Stimulated activated CD4-positive, alpha-beta T cell treated with anti-CD3 and anti-CD28 coated beads, Interleukin-2, amount 100 ng/mL, for 48 hours (primary cell): ENCODE data around the gene RMI2.
"Not testable (repeated sequence)": the region's sequence is repeated elsewhere in the genome, so short reads cannot be mapped to it uniquely, and the experiment has no call there.

Experiments
- DNase-seq, 2 donors: peaks; one replicate each; pipeline ENCODE4 v3.0.0-alpha.2; 2020

The RMI2 gene

DNA sequence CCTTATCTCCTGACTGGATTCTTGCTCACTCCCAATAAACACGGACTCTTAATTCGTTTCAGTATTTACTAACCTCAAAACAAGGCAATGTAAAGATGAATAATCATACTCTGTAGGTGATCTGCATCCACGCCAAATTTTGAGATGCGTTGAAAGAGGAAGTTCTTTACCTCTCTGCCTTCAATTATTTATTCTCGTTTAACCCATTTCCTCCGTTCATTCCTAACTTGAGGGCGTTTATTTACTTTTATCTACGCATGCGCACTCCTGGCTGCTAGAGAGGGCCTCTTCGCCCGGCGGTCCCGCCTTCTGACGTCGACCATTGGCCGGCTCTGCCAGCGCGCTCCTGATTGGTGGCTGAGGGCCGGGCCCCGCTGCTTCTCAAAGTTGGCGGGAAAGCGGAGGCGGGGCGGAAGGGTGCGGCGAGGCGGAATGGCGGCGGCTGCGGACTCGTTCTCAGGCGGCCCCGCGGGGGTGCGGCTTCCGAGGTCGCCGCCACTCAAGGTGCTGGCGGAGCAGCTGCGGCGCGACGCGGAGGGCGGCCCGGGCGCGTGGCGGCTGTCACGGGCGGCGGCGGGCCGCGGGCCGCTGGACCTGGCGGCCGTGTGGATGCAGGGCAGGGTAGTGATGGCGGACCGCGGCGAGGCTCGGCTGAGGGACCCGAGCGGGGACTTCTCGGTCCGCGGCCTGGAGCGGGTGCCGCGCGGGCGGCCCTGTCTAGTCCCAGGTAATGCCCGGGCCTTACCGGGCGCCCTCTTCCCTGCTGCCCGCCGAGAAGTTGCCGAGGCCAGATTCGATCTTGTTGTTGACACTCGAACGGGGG is at the start of gene RMI2:
Gene RMI2 (plus strand): TSS at position 420 of the 823 bp plus-strand sequence. CDS start 13 bp downstream, at position 433.
- DNase-seq: peak; percentile 96 to 97

DNA sequence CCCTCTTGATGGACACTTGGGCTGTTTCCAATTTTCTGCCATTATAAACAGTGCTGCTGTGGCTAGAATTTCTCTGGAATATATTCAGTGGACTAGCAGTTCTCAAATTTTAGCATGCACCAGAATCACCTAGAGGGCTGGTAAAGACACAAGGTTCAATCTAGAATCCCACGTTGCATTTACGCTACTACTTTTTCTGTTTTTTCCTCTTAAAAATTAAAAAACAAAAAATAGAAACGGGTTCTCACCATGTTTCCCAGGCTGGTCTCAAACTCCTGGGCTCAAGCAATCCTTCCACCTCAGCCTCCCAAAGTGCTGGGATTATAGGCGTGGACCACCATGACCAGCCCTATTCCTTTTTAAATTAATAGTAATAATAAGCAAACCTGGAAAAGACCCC is 49.6 kb upstream of the RMI2 start:
- no peak for DNase-seq

DNA sequence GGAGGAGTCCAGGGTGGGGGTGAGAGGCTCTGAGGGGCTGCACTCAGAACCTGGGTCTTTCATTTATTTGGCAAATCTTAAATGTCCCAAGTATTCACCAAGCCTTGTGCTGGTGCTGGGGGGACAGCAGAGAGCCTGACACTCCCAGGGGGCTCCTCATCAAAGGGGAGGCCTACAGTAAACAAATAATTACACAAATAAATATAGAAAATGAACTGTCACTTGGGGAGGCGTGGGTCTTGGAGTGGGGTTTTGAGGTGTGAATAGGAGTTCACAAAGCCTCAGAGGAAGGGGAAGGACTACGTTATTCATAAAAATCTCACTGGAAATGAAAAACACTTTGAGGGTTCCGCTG is 48.9 kb upstream of the RMI2 start:
- no peak for DNase-seq

DNA sequence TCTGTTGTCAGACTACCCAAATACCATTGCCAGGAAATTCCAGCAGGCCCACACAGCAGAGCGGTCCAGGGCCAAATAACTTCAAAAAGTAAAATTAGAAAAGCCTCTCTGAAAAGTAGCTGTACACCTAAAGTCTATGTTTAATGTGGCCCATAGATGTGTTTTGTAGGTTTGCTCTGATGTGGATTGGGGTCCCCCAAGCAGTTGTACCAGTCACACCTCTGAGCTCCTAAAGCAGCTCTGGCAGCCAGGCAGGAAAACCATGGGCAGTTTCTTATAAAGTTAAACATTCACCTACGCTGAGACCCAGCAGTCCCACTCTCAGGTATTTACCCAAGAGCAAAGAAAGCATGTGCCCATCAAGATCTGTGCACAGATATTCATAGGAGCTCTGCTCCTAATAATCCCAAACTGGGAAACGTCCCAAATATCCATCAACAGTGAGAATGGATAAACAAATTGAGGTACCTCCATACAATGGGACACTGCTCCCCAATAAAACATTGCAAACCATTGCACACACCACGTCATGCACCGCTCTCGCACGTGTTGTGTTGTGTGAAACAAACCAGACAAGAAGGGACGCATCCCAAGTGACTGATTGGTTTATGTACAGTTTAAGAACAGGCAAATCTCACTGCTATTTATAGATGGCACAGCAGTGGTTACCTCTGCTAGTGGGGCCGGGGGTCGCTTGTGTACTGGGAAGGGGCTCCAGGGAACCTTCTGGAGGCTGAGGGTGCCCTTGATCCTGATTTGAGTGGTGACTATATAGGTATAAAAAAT is 48.4 kb upstream of the RMI2 start:
- DNase-seq: no peak

DNA sequence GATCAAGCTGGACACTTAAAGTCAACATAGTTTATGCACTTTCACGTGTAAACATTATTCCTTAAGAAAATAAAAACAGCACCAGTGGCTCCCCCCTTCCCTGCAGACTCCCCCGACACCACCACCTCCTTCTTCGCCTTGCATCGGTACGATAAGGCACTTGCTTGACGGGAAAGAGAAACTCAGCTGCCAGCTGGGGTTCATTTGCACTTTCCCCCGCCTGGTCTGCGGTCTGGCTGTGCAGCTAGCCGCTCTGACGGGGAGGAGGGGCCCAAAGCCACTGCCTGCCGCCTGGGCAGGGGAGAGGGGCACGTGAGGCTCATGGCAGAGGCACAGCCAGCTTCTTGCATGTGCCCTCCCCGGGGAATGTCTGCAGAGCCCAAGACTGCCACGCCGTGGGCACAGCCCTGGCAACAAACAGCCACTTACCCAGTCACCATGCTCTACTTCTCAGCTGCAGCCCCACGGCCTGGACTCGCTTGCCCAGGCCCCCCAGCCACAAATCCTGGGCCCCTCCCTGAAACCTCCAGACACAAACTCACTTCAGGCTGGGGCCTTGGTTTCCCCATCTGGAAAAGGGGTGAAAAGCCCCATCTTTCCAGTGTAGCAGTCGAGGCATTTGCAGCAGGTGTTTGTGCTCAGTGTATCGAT is 47.6 kb upstream of the RMI2 start:
- DNase-seq: peak; percentile 44 to 57

DNA sequence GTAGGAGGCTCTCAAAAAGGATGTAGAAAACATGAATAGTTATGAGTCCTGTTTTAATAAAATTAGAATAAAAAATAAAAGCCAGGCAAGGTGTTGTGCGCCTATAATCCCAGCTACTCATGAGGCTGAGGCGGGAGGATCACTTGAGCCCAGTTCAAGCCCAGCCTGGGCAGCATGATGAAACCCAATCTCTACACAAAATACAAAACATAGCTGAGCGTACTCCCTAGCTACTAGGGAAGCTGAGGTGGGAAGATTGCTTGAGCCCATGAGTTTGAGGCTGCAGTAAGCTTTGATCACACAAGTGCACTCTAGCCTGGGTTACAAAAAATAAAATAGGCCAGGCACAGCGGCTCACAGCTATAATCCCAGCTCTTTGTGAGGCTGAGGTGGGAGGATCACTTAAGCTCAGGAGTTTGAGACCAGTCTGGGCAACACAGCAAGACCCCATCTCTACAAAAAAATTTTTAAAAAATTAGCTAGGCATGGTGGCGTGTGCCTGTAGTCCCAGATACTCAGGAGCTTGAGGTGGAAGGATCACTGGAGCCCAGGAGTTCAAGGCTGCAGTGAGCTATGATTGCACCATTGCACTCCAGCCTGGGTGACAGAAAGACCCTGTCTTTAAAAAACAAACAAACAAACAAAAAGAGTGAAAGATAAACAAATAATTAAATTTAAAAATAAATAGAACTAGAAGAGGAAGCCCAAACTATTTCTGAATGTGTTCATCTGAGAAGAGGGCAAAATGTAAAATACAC is 46.9 kb upstream of the RMI2 start:
- no peak for DNase-seq

DNA sequence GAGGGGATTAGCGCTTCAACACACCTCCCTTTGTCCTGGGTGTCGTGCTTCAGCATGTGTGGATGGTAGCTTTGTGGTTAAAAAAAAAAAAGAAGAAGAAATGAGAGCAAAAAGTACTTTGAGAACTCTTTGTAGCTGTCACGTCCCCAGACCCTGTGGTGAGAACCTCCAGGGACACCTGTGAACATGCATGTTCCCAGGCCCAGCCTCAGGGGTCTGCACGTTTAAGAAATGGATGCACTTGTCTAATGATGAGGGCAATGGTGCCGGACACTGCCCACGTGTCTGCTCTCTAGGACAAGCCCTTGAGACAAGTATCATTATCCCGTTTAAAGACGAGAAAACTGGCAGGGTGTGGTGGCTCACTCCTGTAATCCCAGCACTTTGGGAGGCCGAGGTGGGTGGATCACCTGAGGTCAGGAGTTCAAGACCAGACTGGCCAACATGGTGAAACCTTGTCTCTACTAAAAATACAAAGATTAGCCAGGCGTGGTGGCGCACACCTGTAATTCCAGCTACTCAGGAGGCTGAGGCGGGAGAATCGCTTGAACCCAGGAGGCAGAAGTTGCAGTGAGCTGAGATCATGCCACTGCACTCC is 46.2 kb upstream of the RMI2 start:
- DNase-seq: not testable (repeated sequence)

DNA sequence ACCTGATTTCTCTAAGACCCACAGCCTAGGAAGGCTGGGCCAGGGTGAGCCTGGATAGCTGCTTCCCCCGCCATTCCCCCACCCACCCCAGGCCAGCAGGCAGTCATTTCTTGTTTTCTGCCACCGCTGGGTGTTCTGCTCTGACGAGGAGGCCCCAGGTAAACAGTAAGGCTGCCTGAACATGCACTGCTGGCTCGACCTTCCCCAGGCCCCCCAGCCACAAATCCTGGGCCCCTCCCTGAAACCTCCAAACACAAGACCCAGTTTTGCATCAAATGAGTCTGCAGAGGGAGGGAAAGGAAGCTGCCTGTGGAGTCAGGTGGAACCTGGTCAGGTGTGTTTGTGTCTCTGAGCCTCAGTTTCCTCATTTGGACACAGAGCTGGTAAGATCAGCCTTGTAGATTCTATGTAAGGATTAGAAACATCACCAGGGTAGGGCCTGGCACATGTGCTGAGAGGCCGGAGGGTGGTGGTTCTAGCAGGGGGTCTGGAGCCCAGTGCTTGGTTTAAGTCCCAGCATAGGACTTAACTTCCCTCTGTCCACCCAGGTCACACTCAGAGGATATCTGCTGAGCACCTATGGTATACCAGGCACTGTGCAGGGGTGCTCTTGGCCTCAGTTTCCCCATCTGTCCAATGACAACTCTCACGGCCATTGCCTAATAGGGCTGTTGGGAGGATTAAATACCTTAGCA is 45.2 kb upstream of the RMI2 start:
- DNase-seq: no peak

DNA sequence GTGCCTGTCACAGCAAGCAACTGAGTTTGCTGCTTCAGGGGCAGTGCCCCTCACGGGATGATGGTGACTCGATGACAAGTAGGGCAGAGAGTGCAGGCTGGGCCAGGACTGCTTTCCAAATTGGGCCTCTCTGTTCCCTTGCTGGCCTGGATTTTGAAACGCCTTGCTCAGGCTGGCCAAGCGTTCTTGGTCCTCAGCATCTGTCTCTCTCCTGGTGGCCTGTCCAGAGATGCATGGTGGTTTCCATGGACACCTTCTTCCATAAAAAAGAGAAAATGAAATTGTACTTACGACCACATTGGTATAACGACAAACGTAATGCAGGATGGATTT is 44.7 kb upstream of the RMI2 start:
- DNase-seq: no peak

DNA sequence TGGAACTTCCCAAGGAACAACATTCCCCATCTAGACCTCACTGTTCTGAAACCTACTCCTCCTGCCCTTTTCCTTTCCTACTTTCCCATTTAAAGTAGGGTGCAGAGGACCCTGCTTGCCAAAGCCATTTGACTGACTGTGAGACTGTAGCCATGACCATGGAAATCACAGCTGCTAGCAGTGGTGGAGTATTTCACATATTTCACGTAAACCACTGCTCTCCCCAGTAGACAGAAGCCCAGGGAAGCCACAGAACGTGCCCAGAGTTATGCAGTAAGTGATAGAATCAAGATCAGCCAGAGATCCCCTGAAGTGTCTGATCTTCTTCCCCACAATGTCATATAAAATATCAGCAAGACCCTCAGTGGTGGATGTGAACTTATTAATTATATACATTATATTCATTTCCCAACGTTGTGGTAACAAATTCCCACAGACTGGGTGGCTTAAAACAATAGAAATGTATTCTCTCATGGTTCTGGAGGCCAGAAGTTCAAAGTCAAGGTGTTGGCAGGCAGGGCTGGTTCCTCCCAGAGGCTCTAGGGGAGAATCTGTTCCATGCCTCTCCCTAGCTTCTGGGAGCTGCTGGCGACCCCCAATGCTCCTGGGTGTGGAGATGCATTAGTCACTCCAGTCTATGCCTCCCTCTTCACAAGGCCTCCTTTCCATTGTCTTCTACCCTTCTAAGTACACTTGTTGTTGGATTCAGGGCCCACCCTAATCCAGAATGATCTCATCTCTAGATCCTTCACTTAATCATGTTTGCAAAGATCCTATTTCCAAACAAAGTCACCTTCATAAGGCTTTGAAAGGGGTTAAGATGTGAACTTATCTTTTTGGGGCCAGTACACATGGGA is 43.4 kb upstream of the RMI2 start:
- DNase-seq: no peak

DNA sequence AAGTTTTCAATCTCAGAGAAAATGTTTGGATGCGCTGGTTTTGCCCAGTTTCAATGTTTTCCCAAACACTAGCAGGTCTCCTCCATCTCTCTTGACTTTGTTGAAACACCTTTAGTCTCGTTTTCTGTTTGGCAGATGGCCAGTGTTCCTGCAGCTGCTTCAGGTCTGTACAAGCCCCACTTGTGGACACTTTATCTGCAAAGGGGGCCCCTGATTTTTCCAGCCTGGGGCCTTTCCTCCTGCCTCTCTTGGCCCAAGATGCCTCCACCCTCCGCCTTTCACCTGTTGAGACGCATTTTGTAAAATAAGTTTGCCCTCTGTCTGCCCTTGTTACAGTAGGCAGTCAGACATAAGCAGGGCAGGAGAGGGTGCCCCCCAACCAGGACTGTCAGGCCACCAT is 42.3 kb upstream of the RMI2 start:
- no peak for DNase-seq

DNA sequence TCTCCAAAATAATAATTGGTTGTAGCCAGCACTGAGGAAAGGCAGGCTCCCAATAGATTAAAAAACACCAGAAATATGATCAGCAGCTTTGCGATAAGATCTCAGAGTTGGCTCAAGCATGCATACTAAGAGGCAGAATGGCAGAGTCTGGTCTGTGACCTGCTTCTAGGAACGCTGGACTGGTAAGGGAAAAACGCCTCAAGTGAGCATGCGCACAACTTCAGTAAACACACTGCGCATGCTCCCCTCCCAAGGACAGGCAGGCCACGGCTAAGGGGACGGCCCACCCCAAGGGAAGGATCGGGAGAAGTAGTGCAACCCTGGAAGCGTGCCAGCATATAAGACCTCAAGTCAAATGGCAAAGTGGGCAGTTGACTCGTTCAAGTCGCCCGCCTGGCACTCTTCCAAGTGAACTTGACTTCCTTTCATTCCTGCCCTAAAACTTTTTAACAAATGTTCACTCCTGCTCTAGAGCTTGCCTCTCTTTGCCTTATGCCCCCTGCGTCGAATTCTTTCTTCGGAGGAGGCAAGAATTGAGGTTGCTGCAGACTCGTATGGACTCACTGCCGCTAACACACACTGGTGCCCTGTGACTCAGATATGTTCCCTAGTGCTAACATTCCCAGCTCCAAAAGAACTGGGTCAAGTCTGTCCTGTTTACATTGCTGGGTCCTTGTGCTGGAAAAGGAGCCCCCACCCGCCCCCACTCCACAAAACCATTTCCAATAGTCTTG is 41.7 kb upstream of the RMI2 start:
- no peak for DNase-seq

DNA sequence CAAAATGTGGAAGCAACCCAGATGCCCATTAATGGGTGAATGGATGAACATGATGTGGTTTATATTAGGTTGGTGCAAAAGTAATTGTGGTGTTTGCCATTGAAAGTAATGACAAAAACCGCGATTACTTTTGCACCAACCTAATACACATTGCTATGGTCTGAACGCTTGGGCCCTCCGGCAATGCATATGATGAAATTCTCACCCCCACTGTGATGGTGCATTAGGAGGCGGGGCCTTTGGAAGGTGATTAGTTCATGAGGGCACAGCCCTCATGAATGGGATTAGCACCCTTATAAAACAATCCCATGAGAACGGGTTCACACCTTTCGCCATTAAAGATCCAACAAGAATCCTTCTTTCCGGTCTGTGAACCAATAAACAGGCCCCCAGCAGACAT is 38.9 kb upstream of the RMI2 start:
- no peak for DNase-seq

DNA sequence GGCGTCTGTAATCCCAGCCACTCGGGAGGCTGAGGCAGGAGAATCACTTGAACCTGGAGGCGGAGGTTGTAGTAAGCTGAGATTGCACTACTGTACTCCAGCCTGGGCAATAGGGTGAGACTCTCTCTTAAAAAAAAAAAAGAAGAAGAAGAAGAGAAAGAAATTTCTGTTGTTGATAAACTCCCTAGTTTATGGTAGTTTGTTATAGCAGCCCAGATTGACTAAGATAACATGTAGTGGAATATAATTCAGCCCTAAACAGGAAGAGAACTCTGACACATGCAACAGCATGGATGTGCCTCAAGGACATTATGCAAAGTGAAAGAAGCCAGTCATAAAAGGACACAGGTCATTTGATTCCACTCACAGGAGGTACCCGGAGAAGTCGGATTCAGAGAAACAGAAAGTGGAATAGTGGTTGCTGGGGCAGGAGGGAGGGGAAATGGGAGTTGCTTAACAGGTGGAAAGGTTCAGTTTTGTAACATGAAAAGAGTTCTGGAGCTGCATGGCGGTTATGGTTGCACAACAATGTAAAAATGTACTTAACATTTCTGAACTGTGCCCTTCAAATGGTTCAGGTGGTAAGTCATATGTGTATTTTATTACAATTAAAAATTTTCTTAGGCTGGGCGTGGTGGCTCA is 38.1 kb upstream of the RMI2 start:
- no peak for DNase-seq

DNA sequence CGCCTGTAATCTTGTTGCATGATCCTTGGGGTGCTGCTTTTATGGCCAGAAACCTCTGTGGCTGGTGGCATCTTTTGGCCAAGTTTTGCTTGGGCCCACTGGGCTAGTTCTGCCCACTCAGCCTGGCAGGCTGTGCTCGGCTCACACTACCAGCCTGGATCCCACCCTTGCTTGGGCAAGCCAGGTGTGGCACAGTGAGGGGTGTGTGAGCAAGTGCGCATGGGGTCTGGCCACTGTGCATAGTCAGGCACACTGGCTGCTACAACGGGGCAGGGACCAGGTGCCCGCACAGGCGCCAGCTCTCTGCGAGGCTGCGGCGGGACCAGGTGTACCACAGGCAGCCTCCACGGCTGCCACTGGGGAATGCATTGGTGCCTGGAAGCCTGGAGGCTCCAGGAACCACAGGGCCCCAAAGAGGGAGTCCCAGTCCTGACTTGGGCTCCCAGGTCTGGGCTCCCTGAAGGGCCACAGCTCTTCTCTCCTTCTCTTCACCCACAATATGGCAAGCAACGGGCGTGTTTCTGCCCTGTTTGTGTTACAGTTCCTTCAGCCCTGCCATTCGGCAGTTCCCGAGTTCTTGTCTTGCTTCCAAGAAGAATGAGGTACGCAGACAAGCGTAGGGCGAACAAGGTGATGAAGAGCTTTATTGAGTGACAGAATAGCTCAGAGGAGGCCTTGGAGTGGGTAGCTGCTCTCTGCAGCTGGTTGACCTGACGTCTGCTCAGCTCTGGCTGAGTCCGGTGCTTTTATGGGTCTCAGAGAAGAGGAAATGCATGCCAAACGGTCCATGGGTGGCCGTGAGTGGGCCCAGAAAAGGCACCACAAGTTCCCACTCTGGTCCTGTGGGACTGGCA is 37.4 kb upstream of the RMI2 start:
- DNase-seq: no peak

DNA sequence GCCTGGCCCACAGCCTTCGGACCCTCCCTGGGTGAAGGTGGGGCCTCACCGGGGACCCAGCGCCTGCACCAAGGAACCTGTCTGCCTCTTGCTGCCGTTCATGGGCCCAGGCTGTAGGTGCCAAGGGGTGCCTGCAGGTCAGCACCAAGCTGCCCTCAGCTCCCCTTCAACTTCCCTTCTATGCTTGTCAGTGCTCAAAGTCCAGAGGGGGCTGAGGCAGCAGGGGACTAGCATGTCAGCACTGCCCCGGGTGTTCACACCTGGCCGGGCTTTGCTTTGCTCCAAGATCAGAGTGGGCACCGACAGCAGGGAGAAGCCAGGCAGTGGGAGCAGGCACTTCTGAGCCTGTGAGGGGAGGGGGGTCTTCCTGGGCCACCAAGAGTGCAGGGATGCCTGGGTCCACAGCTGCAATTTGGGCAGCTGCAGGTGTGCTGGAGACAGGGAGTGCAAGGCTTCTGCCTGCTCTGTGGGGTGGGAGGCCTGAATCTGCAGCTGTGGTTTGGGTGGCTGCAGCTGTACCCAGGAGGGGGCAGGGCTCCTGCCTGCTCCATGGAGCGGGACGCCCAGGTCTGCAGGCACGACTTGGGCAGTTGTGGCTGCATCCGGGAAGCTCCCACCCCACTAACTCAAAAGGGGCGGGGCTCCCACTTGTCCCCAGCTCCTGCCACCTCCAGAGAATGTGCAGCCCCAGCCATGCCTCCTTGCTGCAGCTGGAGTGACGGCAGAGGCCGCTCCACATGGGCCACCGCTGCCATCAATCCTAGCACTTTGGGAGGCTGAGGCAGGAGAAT is 36.6 kb upstream of the RMI2 start:
- no peak for DNase-seq

DNA sequence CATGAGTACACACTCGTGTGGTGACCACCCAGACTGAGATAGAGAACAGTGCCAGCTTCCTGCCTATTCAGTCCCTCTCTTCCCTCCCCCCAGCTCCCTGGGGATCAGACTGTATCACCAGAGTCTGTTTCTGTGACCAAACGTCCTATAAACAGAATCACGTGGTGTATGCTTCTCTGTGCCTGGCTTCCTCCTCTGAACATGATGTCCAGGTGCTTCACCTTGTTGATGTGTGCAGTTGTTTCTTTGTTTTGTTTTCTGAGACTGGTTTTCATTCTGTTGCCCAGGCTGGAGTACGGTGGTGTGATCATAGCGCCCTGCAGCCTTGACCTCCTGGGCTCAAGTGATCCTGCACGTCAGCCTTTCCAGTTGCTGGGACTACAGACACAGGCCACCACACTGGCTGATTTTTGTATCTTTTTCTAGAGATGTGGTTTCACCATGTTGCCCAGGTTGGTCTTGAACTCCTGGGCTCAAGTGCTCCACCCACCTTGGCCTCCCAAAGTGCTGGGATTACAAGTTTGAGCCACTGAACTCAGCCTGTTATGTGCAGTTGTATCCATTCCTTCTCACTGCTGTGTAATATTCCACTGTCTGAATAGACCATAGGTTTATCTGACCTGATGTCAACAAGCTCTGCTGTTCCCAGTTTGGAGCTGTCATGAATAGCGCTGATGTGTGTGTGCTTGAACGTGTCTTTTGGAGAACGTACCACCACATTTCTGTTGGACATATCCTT is 35.2 kb upstream of the RMI2 start:
- no peak for DNase-seq
